DOHH2 (cell line): Measurements from ENCODE around the gene C9orf72.

Source experiments
- H3F3A ChIP-seq: fragments of 200-600 bp; sonication (generic), shearing (Covaris generic); 2 replicates; pipeline ENCODE4 v1.6.0; 2016; ENCODE audit warnings: antibody characterized with exemption, mild to moderate bottlenecking; ENCODE audit not compliant: control insufficient read depth, insufficient read depth
- H3K27ac ChIP-seq: fragments of 200-600 bp; sonication (generic); 2 replicates; pipeline ENCODE4 v1.5.1; 2014; ENCODE audit warnings: low read depth, mild to moderate bottlenecking, low read length, moderate library complexity
- H3K27me3 ChIP-seq: fragments of 200-600 bp; sonication (generic); 2 replicates; pipeline ENCODE4 v1.6.1; 2014; ENCODE audit warnings: mild to moderate bottlenecking, low read length, mixed read lengths; ENCODE audit not compliant: control insufficient read depth
- H3K36me3 ChIP-seq: fragments of 200-600 bp; sonication (generic); 2 replicates; pipeline ENCODE4 v1.6.1; 2014; ENCODE audit warnings: mild to moderate bottlenecking, low read length, moderate library complexity, mixed read lengths; ENCODE audit not compliant: control insufficient read depth
- H3K4me1 ChIP-seq: fragments of 200-600 bp; sonication (generic); 2 replicates; pipeline ENCODE4 v1.6.1; 2014; ENCODE audit warnings: mild to moderate bottlenecking, low read length, mixed read lengths; ENCODE audit not compliant: control insufficient read depth
- H3K4me2 ChIP-seq: fragments of 200-600 bp; sonication (generic); 2 replicates; pipeline ENCODE4 v1.6.0; 2014; ENCODE audit warnings: mild to moderate bottlenecking, low read length, moderate library complexity
- H3K4me3 ChIP-seq: fragments of 200-600 bp; sonication (generic); 2 replicates; pipeline ENCODE4 v1.5.1; 2014; ENCODE audit warnings: mild to moderate bottlenecking, low read length, mixed read lengths
- H3K79me2 ChIP-seq: fragments of 200-600 bp; sonication (generic); 2 replicates; pipeline ENCODE4 v1.6.1; 2014; ENCODE audit warnings: mild to moderate bottlenecking, low read length, mixed read lengths; ENCODE audit not compliant: control insufficient read depth
- H3K9me2 ChIP-seq: fragments of 200-600 bp; sonication (generic); replicated peaks from 2 replicates; pipeline ENCODE4 v1.6.1; 2014; ENCODE audit warnings: mild to moderate bottlenecking, low read length, mixed read lengths; ENCODE audit not compliant: control insufficient read depth
- H3K9me3 ChIP-seq: fragments of 200-600 bp; sonication (generic); 2 replicates; pipeline ENCODE4 v1.6.1; 2014; ENCODE audit warnings: antibody characterized with exemption, low read length, mixed read lengths; ENCODE audit not compliant: control insufficient read depth, insufficient read depth
- H4K20me1 ChIP-seq: fragments of 200-600 bp; sonication (generic); 2 replicates; pipeline ENCODE4 v1.6.0; 2014; ENCODE audit warnings: low read depth, mild to moderate bottlenecking, antibody characterized with exemption, low read length, moderate library complexity; ENCODE audit not compliant: control insufficient read depth, insufficient read depth
- CTCF ChIP-seq: fragments of 200-600 bp; sonication (generic); IDR thresholded peaks from one replicate; pipeline ENCODE4 v1.5.1; 2014; ENCODE audit warnings: antibody characterized with exemption, mild to moderate bottlenecking, low read depth, low read length; ENCODE audit not compliant: poor library complexity, severe bottlenecking
- EZH2phosphoT487 ChIP-seq: fragments of 200-600 bp; sonication (generic); IDR thresholded peaks from 2 replicates; pipeline ENCODE4 v1.6.1; 2017; ENCODE audit warnings: borderline replicate concordance, mild to moderate bottlenecking, antibody characterized with exemption, low read length, moderate library complexity, mixed read lengths

The C9orf72 gene

GRCh38 chr9:27497883-27498417 lies 75.3 kb downstream of the C9orf72 start:
- no peaks in the 10 kb centered on the region for H3K79me2 ChIP-seq
- H3K9me3 ChIP-seq: no peaks in the 10 kb centered on the region
- no peak overlapping the region for H3K27ac ChIP-seq
- no peaks in the 10 kb centered on the region for H3F3A ChIP-seq
- H4K20me1 ChIP-seq: no peaks in the 10 kb centered on the region
- no peaks in the 10 kb centered on the region; the same call in 1 of the 2 replicates for H3K27me3 ChIP-seq
- no peaks in the 10 kb centered on the region for H3K9me2 ChIP-seq
- no peaks in the 10 kb centered on the region for H3K4me1 ChIP-seq
- no peak overlapping the region for H3K4me3 ChIP-seq
- TF ChIP-seq EZH2phosphoT487: no peak
- TF ChIP-seq CTCF: no peak
- H3K36me3 ChIP-seq: no peaks in the 10 kb centered on the region
- H3K4me2 ChIP-seq: no peak overlapping the region
